NCI-H226 (cell line): ENCODE results near the gene LIX1.

ENCODE experiments used
- DNase-seq: peaks from one replicate; pipeline ENCODE4 v3.0.0-alpha.2; 2015

Gene LIX1

DNA sequence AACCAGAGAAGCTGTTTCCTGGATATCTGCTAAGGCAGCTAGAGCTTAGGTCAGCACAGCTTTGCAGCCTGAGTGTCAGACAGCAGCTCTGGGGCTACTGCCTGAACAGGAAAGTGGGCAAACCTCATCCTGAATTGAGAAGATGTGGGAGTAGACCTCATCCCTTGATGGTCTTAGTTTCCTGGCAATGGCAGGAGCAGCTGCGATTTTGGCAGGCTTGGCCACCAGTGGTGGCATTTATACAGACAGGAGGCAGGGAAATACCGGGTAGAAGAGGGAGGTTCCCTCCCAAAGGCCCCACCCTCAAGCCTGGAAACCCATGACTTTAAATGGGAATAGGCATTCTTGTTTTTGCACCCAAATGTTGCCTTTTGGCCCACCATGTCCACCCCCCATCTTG lies 69.7 kb downstream of the LIX1 start:
- no peak for DNase-seq

DNA sequence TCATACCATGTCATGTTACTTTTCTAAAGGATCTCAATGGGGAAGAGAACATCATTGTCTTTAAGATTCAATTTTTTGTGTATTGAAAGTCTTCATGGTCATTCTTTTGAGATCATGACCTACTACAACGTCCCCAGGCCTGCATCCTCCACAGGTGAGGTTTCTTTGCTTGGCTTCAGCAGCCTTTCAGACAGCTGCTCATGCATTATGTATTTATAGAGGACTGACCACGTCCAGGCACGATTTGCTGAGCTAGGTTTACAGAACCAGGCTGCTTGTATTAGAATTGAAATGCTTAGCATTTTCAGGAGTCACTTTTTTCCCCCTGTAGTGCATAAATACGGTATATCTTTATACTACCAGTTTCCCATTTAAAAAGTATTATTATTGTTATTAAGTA lies 70.4 kb downstream of the LIX1 start:
- DNase-seq, result no peak

DNA sequence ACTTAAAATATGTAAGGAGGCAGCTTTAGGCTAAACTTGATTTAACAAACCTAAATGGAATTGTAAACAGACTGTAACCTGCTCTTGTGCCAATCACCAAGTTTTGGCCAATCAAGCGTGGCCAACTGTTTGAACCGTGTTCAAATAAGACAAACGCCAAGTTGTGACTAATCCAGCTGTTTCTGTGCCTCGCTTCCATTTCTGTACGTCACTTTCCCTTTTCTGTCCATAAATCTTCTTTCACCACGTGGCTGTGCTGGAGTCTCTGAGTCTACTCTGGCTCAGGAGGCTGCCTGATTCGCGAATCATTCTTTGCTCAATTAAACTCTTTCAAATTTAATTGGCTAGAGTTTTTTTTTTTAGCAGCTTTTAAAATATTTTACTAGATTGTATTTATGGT lies 71.3 kb downstream of the LIX1 start:
- peak; percentile 36 for DNase-seq

DNA sequence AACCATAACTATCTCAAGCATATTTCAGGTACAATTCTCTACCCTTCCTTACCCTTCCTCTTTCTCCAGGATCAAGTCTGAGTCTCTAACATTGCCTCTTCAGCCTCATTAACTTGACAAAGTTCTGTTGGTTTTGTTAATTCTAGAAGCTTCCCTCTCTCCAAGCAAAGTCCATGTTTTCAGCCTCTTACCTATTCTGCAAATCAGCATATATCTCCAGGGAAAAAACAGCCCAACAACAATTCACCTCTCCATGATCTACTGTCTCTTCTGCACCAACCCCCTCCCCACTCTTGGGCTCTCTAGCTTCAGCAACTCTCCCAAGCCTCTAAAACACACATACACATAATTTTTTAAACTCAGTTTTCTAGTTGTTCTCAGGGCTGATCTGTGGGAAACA lies 72.2 kb downstream of the LIX1 start:
- no peak for DNase-seq

DNA sequence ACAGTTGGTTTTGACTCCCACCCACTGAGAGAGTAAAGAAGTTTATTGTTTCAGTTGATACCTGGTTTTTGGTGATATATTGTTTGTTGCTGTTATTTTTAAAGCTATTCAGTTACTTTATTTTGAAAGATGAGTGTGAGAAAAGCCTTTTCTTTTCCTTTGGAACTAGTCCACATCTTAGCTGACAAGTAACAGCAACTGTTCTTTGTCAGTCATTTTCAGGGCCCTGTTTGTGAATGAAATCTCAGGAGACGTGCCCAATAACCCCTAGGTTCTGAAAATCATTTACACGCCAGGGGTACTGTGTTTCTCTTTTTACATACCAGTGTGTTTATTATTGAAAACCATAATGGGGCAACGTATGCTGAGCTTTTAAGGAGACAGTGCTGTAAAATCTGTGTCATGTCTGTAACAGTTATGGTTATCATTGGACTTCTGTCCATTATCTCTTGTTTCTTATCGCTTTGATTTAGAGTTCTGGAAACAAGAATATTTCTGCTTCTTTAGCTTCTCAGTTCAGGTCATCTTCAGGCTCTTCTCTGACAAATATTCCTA lies 75.0 kb downstream of the LIX1 start:
- DNase-seq, result no peak

DNA sequence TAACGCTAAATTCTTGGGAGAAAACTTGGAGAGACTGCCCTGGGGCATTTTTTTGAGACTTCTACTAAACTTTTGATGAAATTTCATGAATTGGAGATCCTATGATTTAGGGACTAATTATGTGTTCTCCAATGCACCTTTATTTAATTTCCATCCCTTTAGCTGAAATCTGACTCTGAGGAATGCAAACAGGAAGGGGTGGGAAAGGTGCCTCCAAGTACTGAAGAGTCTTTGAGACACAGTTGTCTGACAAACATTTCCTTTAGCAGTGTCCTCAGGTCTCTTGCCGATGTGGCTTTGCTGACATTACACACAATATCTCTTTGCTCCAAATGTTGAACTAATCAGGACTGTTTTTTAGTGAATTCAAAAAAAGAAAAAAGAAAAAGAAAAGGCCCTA lies 76.9 kb downstream of the LIX1 start:
- no peak for DNase-seq

DNA sequence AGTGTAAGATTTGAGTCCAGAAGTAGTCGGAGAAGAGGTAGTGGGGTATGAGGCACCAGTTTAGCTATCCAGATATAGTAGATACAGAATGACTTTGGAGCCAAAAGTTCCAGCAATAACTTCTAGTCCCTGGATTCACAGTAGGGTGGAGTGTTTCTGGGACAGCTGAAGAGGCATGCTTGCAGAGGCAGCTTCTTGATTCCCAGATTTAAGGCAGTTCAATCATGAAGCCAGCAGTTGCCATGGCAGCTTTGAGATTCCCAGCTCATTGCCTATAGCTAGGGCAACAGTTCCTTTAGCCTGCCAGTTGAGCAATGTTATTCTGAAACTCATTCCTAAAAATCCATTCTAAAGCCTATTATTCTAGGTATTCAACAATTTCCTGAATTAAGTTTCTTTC lies 79.2 kb downstream of the LIX1 start:
- DNase-seq, result no peak

DNA sequence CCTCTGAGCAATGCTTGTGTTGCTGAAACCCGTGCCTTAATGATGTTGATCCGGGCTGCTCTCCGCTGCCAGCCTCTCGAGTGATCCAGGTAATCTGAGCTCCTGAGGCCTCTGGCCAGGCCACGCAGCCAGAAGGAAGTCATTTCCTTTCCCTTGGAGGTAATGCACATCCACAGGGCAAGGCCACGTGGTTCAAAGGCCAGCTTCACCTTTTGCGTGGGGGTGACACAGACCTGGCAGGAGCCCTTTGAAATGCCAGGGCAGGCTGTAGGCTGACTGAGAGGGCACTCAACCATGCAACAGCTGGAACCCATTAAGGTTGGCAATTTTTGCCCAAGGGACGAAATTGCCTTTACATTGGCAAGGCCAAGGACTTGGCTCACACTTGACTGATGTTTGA lies 80.4 kb downstream of the LIX1 start:
- DNase-seq, result no peak

DNA sequence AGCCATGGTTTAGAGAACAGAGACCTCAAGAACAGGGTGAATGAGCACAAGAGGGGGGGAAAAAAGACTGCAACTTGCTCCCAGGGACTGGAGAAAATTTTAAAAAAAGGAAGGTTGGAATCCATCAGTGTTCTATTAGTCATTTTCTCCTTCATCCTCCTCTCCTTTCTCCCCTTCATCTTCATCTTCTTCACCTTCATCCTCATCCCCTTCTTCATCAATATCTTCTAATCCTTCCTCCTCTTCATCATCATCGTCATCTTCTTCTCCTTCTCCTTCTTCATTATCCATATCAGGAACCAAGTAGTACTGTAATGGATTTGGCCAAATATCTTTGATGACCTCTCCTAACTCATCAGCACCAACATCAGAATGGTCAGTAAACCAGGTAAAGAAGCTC lies 86.1 kb downstream of the LIX1 start:
- DNase-seq, result no peak

DNA sequence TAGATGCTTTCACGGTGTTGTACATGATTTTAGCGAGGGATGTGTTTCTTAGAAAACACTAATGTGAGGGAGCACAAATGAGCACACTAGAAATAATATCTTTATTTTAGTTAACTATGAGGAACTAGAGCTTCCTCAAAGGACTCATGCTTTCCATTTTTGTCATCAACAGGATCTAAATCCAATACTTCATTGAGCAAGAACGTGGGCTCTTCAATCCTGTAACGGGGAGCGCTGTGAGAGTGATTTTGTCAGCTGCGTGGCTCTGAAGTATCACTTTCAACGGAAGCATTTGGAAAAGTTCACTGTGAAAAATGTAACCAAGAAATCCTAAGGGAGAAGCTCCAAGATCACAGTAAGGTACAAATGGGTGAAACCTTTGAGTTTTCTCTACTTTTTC lies 93.2 kb downstream of the LIX1 start:
- no peak for DNase-seq

DNA sequence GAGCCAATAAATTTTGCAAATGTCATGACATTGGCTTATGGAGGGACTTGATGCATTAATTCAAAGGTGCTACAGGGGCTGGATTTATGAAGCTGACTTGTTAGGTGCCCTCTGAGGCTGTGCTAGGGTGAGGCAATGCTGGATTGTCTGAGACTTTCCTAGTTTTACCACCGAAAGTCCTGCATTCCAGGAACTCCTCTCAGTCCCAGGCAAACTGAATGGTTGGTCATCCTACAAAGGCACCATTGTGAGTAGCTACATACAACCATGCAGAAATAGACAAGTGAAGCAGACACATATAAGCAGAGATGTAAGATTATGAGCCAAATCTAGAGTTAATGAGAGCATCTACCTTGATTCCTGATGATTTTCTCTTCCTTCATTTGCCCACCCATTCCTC lies 95.3 kb downstream of the LIX1 start:
- DNase-seq, result no peak

DNA sequence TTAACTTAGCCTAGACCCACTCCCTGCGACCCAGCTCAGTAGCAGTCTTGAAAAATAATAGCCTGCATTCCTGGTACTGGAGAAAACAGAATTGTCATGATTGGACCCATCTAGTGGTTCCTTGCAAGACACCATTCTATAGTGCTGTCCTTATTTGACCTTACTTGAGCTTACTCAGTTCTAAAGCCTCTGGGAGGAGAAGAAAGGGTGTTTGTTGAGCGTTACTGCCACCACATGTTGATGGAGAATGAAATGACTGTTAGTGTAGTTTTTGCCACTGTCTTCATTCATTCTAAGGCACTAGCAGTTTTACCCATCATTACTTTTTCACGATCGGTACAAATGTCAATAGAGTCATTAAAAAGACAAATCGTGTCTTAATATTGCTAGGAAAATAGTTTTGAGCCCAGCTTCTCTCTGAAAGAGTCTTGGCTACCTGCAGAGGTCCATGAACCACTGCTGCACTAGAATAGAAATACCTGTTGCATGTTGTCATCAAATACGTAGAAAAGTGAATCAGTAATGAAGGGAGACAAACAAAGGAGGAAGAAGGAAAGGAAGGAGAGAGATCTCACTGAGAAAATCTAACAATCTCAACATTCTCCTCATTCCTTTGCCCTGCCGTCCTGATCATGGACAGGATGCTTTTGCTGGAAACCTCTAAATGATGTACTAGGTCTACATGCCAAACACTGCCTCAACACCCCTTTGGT lies 96.0 kb downstream of the LIX1 start:
- DNase-seq, result peak; percentile 25

DNA sequence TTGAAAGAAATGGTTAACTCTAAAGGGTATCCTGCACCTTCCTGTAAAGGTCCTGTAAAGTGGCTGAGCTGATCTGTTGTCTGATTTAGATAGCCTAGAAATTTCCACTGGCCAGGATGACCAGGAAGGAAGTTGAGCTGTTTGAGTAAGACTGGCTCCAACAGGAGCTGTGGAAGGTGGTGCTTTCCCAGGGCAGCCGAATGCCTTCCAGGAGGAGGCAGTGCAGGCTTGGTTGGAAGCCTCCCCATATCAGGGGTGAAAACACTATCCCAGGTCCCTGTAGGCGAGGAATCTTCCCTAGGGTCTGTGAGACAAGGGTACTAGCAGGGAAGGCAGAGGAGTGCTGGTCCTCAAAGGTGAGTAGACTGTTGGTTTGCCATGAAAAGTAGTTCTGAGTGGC lies 98.4 kb downstream of the LIX1 start:
- peak; percentile 22 for DNase-seq

DNA sequence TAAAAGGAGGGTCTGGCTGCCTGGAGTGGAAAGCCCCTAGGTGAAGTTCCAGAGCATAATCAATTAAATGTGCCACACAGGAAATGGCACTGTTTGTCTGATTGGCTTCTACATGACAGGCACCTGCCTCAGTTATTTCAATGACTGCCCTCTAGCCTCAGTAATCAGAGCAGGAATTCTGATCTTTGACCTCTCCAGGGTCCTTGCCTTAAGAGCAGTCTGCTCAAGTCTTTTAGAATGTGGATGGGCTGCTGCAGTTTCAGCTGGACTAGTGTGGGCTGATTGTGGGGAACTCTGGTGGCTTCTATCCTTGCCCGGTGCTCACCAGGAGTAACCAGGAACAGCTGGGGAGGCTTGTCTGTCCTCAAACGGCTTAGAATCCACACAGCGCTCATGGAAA lies 98.9 kb downstream of the LIX1 start:
- no peak for DNase-seq

DNA sequence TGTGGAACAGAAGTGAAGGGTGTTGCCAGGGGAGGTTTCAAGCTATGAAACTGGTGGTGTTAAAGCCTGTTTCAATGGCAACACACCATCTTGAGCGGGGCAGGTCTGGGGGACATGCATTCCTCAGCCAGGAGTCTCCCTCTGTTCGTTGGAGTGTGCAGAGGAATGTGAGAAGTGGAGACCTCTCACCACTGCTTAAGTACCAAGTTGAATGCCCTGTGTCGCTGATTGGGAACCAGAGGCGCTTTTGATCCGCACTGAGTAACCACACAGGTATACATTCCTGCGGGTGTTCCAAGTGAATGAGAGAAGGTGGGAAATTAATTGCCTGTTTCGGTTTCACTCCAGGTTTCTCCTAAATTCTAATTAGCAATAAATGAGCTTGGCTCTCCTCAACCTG lies 99.4 kb downstream of the LIX1 start:
- no peak for DNase-seq
